NCI-H774 (cell line): ENCODE measurements around the gene UBAC1.
"Not testable (repeated sequence)": the region's sequence is repeated elsewhere in the genome, so short reads cannot be mapped to it uniquely, and the experiment has no call there.

Source experiments
- DNase-seq: peaks from one replicate; lab custom pipeline; 2025; lab: John Stamatoyannopoulos, UW

The UBAC1 gene

GRCh38 chr9:135901826-135902225 lies 59.3 kb downstream of the UBAC1 start:
- DNase-seq = no peak

DNA sequence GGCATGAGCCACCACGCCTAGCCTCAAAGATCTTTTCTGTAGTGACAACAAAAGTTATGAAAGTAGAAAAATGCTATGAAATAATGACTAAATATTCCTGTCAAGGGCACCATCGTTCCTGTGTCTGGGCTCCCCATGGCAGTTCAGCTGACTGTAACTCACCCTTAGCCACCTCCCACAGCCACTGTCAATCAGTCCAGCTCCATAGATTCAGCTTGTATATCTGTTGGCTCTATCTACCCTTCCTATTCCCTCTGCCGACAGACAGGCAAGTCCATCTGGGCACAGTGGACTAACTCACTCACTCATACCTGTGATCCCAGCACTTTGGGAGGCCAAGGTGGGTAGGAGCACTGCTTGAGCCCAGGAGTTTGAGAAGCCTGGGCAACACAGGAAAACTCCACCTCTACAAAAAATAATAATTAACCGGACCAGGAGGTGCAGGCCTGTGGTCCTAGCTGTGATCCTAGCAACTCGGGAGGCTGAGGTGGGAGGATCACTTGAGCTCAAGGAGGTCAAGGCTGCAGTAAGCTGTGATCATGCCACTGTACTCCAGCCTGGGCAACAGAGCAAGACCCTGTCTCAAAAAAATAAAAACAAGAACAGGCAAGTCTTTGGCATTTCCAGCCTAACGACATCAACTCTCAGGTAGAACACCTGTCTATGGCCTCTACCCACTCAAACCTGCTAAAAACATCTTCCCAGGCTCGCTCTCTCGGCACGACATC lies 60.0 kb downstream of the UBAC1 start:
- no peak for DNase-seq

GRCh38 chr9:135898634-135899407 lies 62.4 kb downstream of the UBAC1 start:
- no peak for DNase-seq

- no peak for DNase-seq
Measured at GRCh38 chr9:135896626-135897025, 64.5 kb downstream of the UBAC1 start.

DNA sequence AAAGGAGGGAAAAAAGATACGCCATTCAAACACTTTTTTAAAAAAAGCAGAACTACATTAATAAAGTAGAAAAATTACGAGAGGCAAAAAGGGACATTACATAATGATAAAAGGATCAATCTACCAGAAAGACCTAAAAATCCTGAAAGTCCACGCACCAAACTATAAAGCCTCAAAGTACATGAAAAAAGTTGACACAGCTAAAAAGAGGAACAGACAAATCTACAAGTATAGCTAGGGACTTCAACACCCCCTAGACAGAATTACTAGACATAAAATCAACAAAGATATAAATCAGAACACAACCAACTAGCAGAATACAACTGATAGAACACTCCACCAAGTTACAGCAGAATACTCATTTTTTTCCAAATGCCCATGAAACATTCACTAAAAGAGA lies 65.0 kb downstream of the UBAC1 start:
- DNase-seq = no peak

DNA sequence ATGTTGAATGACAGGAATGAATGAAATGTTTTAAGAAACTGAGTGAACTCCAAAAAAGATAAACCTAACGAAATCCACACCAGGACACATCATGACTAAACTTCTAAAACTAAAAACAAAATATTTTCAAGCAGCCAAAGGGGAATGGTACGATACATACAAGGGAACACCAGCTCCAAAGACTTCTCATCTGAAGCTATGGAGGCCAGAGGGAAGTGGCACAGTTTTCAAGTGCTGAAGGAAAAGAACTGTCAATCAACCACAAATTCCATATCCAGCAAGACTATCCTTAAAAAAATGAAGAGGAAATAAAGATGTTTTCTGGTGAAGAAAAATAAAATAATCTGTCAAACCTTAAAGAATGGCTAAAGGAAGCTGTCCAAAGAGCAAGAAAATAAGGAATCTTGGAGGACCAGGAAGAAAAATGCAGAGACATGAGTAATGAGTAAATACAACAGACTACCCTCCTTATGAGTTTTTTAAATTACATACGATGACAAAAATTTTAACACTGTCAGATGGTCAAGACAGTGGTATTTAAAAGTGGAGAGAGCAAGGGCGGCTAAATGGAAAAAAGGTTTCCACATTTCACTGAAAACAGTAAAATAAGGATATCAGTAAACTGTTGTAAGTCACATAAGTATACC lies 65.8 kb downstream of the UBAC1 start:
- DNase-seq = no peak

GRCh38 chr9:135893104-135893503 lies 68.1 kb downstream of the UBAC1 start:
- DNase-seq = no peak

- DNase-seq = not testable (repeated sequence)
Measured at GRCh38 chr9:135892327-135892726, 68.8 kb downstream of the UBAC1 start.

- no peak for DNase-seq
Measured at GRCh38 chr9:135891027-135891631, 70.0 kb downstream of the UBAC1 start.

DNA sequence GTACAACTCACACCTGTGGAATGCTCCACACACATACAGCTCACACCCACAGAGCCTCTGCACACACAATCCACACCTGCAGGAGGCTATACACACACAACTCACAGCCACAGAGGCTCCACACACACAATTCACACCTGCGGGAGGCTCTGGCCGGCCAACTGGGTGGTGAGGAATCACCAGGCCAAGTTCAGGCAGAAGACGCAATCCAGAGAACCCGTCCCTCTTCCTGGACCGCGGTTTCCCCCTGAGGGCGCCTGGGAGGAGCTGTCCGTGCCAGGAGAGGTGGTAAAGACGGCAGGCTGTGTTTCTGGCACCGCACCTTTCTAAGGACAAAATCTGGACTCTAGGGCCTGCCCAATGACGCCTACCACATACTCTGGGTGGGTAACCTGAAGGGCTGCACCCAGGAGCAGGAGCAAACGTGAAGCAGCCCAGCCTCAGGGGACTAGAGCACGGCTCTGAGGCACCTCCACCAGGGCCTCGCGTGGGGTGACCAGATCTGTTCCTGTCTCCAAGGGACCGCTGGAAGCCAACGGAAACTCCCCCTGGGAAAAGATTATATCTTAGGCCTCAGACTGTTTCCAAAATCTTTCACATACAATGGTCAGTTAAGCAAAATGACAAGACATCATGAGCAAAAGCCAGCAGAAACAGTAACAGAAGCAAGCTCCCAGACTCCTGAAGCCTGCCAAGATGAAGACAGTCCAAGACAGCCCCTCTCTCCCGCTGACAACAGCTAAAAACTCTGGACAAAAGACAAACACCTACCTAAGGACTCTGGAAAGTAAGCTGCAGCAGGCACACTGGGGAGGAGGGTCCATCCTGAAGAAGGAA lies 70.8 kb downstream of the UBAC1 start:
- no peak for DNase-seq

- no peak for DNase-seq
Measured at GRCh38 chr9:135889564-135890189, 71.5 kb downstream of the UBAC1 start.

- DNase-seq = no peak
Measured at GRCh38 chr9:135888766-135889394, 72.3 kb downstream of the UBAC1 start.

- no peak for DNase-seq
Measured at GRCh38 chr9:135888126-135888765, 72.9 kb downstream of the UBAC1 start.

- no peak for DNase-seq
Measured at GRCh38 chr9:135887585-135888050, 73.6 kb downstream of the UBAC1 start.

- no peak for DNase-seq
Measured at GRCh38 chr9:135887021-135887507, 74.1 kb downstream of the UBAC1 start.

- DNase-seq = no peak
Measured at GRCh38 chr9:135886147-135886981, 74.8 kb downstream of the UBAC1 start.

GRCh38 chr9:135885100-135885853 lies 75.9 kb downstream of the UBAC1 start:
- no peak for DNase-seq

DNA sequence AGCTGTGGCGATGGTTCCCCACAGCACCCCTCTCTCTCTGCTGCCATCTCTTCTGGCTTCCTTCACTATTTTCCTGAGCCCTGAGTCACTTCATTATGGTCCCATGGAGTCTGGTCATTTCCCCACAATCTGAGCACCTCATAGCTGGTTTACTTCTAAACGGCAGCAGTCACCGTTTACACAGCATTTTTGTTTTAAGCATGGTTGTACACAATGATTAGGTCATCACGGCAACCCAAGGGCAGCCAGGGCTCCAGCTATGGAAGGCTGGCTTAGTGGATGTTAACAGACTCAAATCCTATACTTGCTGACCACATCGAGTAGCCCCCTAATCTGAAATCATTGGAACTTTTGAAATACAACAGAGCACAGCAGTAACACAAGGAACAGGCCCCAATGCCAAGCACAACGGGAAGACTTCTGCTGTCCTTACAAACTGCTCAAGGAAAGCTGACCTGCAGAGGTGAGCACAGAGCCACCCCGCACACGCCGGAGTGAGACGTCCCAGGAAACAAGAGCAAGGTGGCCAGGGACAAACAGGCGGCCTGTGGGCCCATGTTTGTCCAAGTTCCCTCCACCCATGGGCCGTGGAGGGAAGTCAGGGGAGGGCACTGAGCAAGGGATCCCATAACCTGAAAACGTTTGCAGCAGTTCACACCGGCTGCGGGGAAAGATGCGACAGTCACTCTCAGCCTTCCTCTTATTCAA lies 76.7 kb downstream of the UBAC1 start:
- DNase-seq = no peak
